Measurements from ENCODE around the gene CTIF. TPM values are rescaled to one million over a fixed set of nuclear protein-coding genes. Genes with fewer than 3 reads are reported as not detected.
A peak's percentile ranks its signal among the peaks of the same experiment; 100 is the strongest.

Gene CTIF
- total and polyA plus RNA-seq, 11 donors, result 21.2 to 93.0 (median 68.0) TPM

GRCh38 chr18:48627216-48627615, 88.4 kb downstream of the CTIF start:
- intact Hi-C loops (cut with DNase I), result no loop called here
- H3K36me3 ChIP-seq, result peaks cover 0 to 24% (median 1%) of the 10 kb centered on the region in 9 donors
- H3K4me3 ChIP-seq, result no peak overlapping the region
- no peaks in the 10 kb centered on the region for H3K9me3 ChIP-seq
- H3K27me3 ChIP-seq, result no peaks in the 10 kb centered on the region
- WGBS, 4 donors, result 88 to 91% (median 90%) methylated on average over 3 of the region's 3 CpGs
- ATAC-seq, result no peak
- no peak for DNase-seq
- H3K4me1 ChIP-seq, result peaks cover 0 to 12% (median 0%) of the 10 kb centered on the region in 12 donors
- TF ChIP-seq CTCF (IDR thresholded peaks at IDR 0.05), result no peak
- TF ChIP-seq POLR2A (IDR thresholded peaks at IDR 0.05), result no peak
- no peak overlapping the region for H3K27ac ChIP-seq

- DNase-seq, result peak in 1 of 5 donors; percentile 8
- Histone ChIP-seq H3K27ac (no peak overlapping the region), H3K4me3 (no peak overlapping the region), H3K4me1 (peaks cover 0 to 3% (median 0%) of the 10 kb centered on the region in 12 donors), H3K27me3 (no peaks in the 10 kb centered on the region), H3K9me3 (no peaks in the 10 kb centered on the region), H3K36me3 (peaks cover 0 to 28% (median 3%) of the 10 kb centered on the region in 9 donors)
- WGBS, 4 donors, result 74 to 79% (median 77%) methylated on average over 7 of the region's 7 CpGs
- no peak for ATAC-seq
- intact Hi-C loops (cut with DNase I), result no loop called here
- no peak for TF ChIP-seq POLR2A (IDR thresholded peaks at IDR 0.05)
- TF ChIP-seq CTCF (IDR thresholded peaks at IDR 0.05), result no peak
Observed at GRCh38 chr18:48629730-48630324, 91.0 kb downstream of the CTIF start.

- 96 to 99% (median 97%) methylated on average over 6 of the region's 6 CpGs for WGBS, 4 donors
- DNase-seq, result no peak
- H3K4me1 ChIP-seq, result peaks cover 0 to 3% (median 0%) of the 10 kb centered on the region in 12 donors
- TF ChIP-seq CTCF (IDR thresholded peaks at IDR 0.05), result no peak
- TF ChIP-seq POLR2A (IDR thresholded peaks at IDR 0.05), result no peak
- no peaks in the 10 kb centered on the region for H3K9me3 ChIP-seq
- no peak overlapping the region for H3K4me3 ChIP-seq
- H3K27ac ChIP-seq, result no peak overlapping the region
- peaks cover 0 to 20% (median 3%) of the 10 kb centered on the region in 9 donors for H3K36me3 ChIP-seq
- no peaks in the 10 kb centered on the region for H3K27me3 ChIP-seq
- no peak for ATAC-seq
- intact Hi-C loops (cut with DNase I), result no loop called here
Observed at GRCh38 chr18:48631851-48632250, 93.0 kb downstream of the CTIF start.

GRCh38 chr18:48632676-48633257, 93.9 kb downstream of the CTIF start:
- 86 to 96% (median 91%) methylated on average over 4 to 12 of the region's 12 CpGs for WGBS, 4 donors
- no peaks in the 10 kb centered on the region for H3K9me3 ChIP-seq
- TF ChIP-seq POLR2A (IDR thresholded peaks at IDR 0.05) (no peak), CTCF (IDR thresholded peaks at IDR 0.05) (no peak)
- peaks cover 0 to 23% (median 3%) of the 10 kb centered on the region in 9 donors for H3K36me3 ChIP-seq
- intact Hi-C loops (cut with DNase I), result no loop called here
- ATAC-seq (no peak), DNase-seq (no peak)
- H3K4me3 ChIP-seq, result no peak overlapping the region
- peaks cover 0 to 3% (median 0%) of the 10 kb centered on the region in 12 donors for H3K4me1 ChIP-seq
- no peaks in the 10 kb centered on the region for H3K27me3 ChIP-seq
- H3K27ac ChIP-seq, result no peak overlapping the region

Data from heart left ventricle (tissue), 16 donors.